NCI-H1694 (cell line): ENCODE results near the gene CDKL2.
"Not testable (repeated sequence)": the region's sequence is repeated elsewhere in the genome, so short reads cannot be mapped to it uniquely, and the experiment has no call there.

ENCODE experiments used
- DNase-seq: peaks from one replicate; lab custom pipeline; 2025; lab: John Stamatoyannopoulos, UW

The CDKL2 gene

GRCh38 chr4:75630174-75630936, at the start of gene CDKL2:
TSS of gene CDKL2 (minus strand) at chr4:75630528. CDS start at chr4:75625988, 4,540 bp downstream.
- no peak for DNase-seq

DNA sequence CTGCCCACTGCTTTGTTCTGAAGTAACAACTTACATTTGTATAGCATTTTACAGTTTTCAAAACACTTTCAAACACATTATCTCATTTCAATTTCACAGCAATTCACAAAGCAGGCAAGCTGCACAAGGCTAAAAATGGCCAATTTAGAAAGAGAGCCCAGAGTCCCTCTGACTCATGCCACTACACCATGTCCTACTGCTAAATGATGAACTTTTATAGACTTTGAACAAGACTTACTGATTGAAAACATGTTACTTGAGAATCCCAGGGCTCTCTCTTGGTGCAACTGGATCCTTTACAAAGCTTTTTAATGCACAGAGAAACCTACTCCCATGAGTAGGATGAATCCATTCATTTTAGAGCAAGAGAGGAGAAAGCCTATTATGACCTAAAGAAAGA, 48.6 kb upstream of the CDKL2 start:
- no peak for DNase-seq

GRCh38 chr4:75678473-75678872, 48.1 kb upstream of the CDKL2 start:
- no peak for DNase-seq

- no peak for DNase-seq
Measured at GRCh38 chr4:75675004-75675531, 44.7 kb upstream of the CDKL2 start.

DNA sequence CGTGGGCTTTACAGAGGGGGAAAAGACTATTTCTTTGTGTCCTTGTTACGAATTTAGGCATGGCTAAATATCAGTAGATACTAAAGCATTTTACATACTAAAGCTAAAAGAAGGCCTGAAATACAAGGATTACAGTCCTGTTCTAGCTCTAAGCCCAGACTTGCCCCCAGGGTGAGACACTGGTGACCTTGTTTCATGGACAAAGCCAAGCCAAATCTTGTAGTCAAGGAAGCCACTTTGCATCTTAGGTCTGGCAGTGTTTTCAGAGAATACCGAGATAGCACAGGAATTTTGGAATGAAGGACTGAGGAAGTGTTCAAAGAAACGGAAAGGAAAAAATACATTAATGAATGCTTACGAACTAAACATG, 43.6 kb upstream of the CDKL2 start:
- DNase-seq = no peak

- peak; percentile 90 for DNase-seq
Measured at GRCh38 chr4:75673027-75673958, 43.0 kb upstream of the CDKL2 start, which contains the start of gene G3BP2. TSS of gene G3BP2 (minus strand) at chr4:75673411. CDS start at chr4:75662025, 11,386 bp downstream.

DNA sequence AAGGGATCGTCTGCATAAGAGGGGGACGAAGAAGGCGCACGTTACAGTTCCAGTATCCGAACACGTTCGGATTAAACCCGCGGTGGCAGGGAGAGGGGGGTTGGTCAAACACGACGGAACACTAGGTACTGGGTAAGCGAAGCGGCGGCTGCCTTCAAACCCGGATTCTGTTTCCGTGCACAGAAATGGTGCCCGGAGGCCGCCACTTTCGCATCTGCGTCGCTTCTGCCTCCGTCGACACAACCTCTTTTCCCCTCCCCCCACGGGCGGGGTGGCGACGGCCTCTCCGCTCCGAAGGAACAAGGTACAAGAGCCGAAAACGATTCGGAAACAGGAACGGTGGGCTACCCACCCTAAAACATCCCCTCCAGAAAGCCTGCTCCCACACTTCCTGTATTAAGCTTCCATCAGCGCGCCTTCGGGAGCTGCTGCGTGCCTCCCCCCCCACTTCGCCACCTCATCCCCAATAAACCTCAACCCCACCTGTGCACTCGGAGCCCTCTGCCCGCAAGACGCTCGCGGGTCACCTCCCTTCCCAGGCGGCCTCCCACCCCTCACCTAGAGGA, 42.2 kb upstream of the CDKL2 start:
- no peak for DNase-seq

- no peak for DNase-seq
Measured at GRCh38 chr4:75671802-75672421, 41.6 kb upstream of the CDKL2 start.

DNA sequence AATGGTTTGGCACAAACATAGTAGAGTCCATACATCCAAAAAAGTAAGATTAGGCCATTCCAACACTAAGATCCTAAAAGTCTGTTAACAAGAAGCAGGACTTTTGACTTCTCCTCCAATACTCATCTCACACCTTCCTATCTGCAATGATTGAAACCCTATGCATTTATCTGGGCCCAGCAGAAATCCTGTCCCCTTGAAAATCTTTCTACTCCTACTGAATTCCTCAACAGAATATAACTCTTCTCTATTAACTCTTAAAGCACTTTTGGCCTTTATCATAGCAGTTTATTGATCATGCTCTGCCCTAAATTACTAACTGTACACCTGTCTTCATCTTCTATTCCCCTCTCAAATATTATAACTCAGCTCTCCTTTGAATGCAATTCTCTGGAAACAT, 38.3 kb upstream of the CDKL2 start:
- no peak for DNase-seq

GRCh38 chr4:75667636-75668035, 37.3 kb upstream of the CDKL2 start:
- not testable (repeated sequence) for DNase-seq

DNA sequence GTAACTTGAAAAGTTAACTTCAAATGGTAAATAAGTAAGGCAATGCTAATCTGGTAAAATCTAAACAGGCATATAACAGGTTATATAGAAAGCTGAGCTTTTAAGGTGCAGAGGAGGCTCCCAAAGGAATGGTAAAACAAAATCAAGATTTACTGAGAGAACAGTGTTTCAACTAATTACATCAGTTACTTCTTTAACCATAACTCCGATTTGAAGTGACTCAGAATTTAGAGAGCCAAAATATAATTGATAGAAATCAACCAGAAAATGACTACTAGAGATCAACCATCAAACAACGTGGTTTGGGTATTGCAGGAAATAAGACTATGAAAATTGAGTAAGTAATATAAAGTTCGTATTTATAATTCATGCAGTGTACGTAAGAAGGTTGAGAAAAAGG, 36.0 kb upstream of the CDKL2 start:
- DNase-seq = no peak

DNA sequence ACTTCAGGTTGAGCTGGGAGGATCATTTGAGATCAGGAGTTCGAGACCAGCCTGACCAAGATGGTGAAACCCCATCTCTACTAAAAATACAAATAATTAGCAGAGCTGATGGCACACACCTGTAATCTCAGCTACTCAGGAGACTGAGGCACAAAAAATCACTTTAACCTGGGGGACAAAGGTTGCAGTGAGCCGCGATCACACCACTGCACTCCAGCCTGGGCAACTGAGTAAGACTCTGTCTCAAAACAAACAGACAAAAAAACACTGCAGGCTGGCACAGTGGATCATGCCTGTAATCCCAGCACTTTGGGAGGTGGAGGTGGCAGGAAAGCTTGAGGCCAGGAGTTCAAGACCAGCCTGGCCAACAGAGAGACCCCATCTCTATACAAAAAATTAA, 34.3 kb upstream of the CDKL2 start:
- not testable (repeated sequence) for DNase-seq

- DNase-seq = no peak
Measured at GRCh38 chr4:75662626-75663025, 32.3 kb upstream of the CDKL2 start.

DNA sequence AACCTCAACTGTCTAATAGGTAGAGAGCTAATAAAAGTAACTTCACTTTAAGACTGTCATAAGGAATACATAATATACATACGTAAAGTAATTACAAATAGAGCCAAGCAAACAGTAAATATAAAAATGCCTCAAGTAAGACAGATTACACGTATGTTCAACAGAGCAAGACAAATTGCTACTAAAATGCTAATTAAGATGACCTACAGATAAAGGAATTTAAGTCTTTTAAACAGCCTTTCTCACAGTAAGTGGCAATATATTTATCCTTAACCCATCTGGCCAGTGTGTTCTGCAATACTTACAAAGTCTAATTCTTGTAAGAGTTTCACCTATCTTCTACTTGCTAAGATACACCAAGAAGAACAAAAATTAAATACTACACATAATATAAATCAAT, 30.2 kb upstream of the CDKL2 start:
- DNase-seq = no peak

- no peak for DNase-seq
Measured at GRCh38 chr4:75659512-75660031, 29.2 kb upstream of the CDKL2 start.

DNA sequence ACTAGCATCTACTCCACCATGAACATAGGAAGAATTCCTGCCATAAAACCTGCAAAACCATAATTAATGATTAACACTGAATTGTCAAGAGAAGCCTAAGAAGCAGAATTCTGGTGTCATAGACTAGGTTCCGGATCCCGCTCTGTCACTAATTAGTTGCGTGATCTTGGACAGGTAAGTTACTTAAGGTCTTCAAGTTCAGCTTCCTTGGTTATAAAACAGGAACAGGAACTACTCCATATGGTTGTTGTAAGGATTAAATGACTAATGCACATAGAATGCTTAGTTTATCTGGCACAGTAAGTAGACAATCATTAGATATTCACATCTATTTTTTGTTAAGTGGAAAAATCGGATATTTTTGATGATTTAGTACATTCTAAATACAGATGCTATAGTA, 28.5 kb upstream of the CDKL2 start:
- no peak for DNase-seq

- no peak for DNase-seq
Measured at GRCh38 chr4:75655562-75655961, 25.2 kb upstream of the CDKL2 start.

GRCh38 chr4:75654905-75655304, 24.6 kb upstream of the CDKL2 start:
- no peak for DNase-seq

DNA sequence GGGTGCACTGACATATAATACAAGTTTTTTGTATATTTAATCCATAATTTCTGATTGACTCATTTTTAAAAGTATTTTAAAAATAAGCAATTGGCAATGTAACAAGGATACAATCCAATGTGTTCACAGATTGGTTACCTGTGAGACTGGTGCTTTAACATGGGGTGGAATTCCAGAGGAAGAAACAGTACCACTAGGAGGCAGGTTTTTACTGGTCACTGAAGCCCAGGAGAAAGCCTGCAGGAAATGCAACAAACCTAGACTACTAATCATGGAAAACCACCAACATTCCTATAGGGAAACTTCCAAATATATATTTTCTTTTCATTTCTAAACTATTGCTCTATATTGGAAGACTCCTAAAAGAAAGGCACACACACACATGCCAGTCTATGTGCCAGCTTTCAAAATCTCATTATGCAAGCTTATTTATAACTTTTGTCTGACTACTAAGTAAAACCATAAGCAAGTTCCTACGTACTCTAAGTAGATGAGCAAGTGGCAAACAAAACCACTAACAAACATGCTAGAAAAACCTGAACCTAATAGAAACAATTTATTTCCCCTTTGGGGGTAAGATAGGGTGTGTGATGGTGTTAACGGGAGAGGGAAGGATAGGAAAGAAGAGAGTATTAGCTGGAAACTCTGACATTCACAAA, 23.6 kb upstream of the CDKL2 start:
- DNase-seq = no peak

DNA sequence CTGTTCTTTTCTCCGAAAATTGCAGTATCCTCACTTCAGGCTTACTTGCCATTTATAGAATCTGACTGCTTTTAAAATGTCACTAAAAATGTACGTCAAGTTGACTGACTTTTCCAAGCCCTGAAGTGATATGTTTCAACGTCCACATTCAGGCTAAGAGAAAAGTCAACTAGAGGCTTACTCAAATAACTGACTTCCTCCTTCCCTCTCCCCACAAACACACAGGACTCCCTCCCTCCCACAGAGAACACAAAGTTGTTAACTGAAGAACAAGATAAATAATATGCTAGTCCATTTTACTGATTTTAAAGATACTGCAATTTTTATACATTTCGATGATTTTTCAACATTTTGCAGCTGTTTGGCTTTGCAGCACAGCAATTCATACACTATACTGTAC, 13.8 kb upstream of the CDKL2 start:
- no peak for DNase-seq

DNA sequence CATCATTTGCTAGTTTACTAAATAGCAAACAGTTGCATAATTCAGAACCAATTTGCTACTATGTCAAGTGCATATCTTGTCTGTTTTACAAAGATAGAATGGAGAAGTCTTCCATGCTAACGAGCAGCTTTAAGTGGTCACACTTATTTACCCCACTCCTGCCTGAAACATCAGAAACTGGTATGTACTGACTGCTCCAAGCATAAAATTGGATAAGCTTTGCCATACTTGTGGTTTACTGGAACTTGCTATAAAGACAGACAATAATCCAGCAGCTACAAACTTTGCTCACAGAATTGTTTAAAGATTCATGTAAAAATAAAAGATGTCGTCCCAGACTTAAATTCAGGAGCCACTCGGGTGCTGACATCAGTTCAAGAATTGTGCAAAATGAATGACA, 13.3 kb upstream of the CDKL2 start:
- no peak for DNase-seq
